22Rv1 (cell line): ENCODE results near the gene TYR.
"Not testable (repeated sequence)": the region's sequence is repeated elsewhere in the genome, so short reads cannot be mapped to it uniquely, and the experiment has no call there.

Source experiments
- H3K27ac ChIP-seq: fragments of 450-650 bp; 2 replicates; pipeline ENCODE4 v1.5.1; 2017
- ZFX ChIP-seq: fragments of 450-650 bp; IDR thresholded peaks from 2 replicates; pipeline ENCODE4 v1.6.1; 2017; ENCODE audit warnings: antibody characterized with exemption, borderline replicate concordance
- TF ChIP-seq, protein P1 (sequence below): fragments of 450-650 bp; IDR thresholded peaks from 2 replicates; pipeline ENCODE4 v1.5.1; 2017; ENCODE audit warnings: mild to moderate bottlenecking

TYR gene

GRCh38 chr11:89203814-89204213 is 26.1 kb downstream of the TYR start:
- no peak overlapping the region for H3K27ac ChIP-seq
- TF ChIP-seq ZFX = no peak
- TF ChIP-seq, protein P1, sequence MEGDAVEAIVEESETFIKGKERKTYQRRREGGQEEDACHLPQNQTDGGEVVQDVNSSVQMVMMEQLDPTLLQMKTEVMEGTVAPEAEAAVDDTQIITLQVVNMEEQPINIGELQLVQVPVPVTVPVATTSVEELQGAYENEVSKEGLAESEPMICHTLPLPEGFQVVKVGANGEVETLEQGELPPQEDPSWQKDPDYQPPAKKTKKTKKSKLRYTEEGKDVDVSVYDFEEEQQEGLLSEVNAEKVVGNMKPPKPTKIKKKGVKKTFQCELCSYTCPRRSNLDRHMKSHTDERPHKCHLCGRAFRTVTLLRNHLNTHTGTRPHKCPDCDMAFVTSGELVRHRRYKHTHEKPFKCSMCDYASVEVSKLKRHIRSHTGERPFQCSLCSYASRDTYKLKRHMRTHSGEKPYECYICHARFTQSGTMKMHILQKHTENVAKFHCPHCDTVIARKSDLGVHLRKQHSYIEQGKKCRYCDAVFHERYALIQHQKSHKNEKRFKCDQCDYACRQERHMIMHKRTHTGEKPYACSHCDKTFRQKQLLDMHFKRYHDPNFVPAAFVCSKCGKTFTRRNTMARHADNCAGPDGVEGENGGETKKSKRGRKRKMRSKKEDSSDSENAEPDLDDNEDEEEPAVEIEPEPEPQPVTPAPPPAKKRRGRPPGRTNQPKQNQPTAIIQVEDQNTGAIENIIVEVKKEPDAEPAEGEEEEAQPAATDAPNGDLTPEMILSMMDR = no peak

GRCh38 chr11:89205378-89205777 is 27.7 kb downstream of the TYR start:
- H3K27ac ChIP-seq = no peak overlapping the region
- TF ChIP-seq ZFX = no peak
- TF ChIP-seq, protein P1 = peak; percentile 40

DNA sequence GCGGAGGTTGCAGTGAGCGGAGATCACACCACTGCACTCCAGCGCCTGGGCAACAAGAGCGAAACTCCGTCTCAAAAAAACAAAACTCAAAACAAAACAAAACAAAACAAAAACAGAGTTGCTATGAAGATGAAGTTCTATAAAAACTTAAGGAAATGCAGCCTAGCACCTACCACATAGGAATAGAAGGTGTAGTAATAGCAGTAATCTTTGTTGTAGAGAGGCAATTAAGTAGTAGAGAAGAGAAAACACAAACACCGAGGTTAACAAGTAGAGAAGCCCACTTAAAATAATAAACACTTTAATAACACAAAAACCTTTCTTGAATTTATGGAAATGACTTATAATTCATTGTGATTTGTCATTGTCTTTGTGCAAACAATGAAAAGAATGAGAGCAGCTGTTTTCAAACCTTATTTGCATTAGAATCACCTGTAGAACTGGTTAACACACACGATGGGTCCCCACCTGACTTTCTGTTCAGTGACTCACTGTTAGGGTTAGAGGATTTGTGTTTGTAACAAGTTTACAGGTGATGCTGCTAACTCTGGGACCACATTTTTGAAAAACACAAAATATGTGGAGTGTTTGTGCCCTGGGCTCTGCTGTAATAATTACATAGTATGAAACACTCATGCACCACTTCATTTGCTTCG is 43.1 kb downstream of the TYR start:
- TF ChIP-seq, protein P1 = no peak
- no peak for TF ChIP-seq ZFX
- no peak overlapping the region for H3K27ac ChIP-seq

DNA sequence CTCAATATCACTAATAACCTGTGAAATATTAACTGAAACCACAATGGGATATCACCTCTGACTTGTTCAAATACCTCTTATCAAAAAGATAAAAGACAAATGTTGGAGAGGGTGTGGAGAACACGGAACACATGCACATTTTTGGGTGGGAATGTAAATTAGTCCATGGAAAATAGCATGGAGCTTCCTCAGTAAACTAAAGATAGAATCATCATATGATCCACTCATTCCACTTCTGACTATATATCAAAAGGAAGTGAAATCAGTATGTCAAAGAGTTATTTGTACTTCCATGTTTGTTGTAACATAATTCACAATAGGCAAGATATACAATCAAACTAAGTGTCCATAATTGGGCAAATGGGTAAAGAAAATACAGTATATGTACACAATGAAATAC is 57.4 kb downstream of the TYR start:
- no peak for TF ChIP-seq ZFX
- TF ChIP-seq, protein P1 = no peak
- H3K27ac ChIP-seq = no peak overlapping the region

DNA sequence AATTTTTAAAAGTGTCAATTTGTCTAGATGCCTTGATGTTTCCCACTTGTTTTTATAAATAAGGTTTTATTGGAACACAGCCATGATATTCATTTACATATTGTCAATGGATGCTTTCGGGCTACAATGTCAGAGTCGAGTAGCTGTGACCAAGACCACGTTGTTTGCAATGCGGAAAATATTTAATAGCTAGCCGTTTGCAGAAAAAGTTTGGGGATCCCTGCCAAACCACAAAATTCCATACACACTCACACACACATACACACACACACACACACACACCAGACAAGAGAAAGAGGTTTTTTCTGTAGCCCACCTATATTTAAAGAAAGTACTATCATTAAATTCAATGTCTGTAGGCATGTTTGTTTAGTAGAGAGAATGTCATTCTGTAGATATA is 58.3 kb downstream of the TYR start:
- no peak for TF ChIP-seq ZFX
- TF ChIP-seq, protein P1 = no peak

DNA sequence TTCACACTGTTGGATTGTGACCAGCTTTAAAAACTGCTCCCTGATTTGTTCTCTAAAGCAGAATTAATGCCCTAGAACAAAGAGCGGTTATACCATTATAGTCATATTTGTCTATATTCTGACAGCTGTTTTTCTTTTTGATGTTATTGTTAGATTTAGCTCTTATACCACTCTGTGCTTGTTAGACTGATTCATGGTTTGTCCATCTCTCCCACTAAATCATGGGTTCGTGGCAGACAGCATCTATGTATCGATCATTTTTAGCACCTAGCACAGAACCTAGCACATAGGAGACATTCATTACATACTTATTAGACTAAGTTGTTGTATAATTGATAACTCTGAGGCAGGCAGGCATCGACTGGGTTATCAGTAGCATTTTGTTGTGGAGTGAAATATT is 69.3 kb downstream of the TYR start:
- not testable (repeated sequence) for H3K27ac ChIP-seq

More for the DNA sequence above, 58.3 kb downstream of the TYR start:
- H3K27ac ChIP-seq = no peak overlapping the region

GRCh38 chr11:89249196-89249595 is 71.5 kb downstream of the TYR start:
- H3K27ac ChIP-seq = no peak overlapping the region
- TF ChIP-seq ZFX = no peak
- TF ChIP-seq, protein P1 = no peak

DNA sequence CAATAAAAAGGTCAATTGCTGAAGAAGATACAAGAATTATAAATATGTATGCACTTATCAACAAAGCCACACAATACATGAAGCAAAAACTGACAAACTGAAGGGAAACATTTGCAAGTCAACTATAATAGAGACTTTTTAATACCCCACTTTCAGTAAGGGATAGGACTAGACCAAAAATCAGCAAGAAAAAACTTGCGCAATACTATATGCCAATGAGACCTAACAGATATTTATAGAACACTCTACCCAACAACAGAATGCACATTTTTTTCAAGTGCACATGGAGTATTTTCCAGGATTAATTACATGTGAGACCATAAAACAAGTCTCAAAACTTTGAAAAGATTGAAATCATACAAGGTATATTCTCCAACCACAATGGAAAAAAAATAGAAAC is 83.8 kb downstream of the TYR start:
- not testable (repeated sequence) for H3K27ac ChIP-seq
